Stimulated activated CD4-positive, alpha-beta T cell treated with anti-CD3 and anti-CD28 coated beads, Interleukin-4, amount 100 ng/mL, for 1 hour (primary cell): ENCODE results near the gene PTPN23.

Experiments used
- DNase-seq: peaks from one replicate; pipeline ENCODE4 v3.0.0-alpha.2; 2020

The PTPN23 gene

GRCh38 chr3:47407896-47408838, 27.3 kb downstream of the PTPN23 start:
- no peak for DNase-seq

GRCh38 chr3:47408839-47409229, 28.0 kb downstream of the PTPN23 start:
- DNase-seq: no peak

GRCh38 chr3:47409284-47409683, 28.5 kb downstream of the PTPN23 start:
- no peak for DNase-seq

- no peak for DNase-seq
Observed at GRCh38 chr3:47409688-47410416, 29.0 kb downstream of the PTPN23 start.

GRCh38 chr3:47410417-47410720, 29.5 kb downstream of the PTPN23 start:
- no peak for DNase-seq

- DNase-seq: no peak
Observed at GRCh38 chr3:47410801-47411646, 30.2 kb downstream of the PTPN23 start.

GRCh38 chr3:47411696-47412452, 31.1 kb downstream of the PTPN23 start:
- no peak for DNase-seq

GRCh38 chr3:47412453-47412756, 31.6 kb downstream of the PTPN23 start:
- DNase-seq: no peak

GRCh38 chr3:47412842-47413520, 32.2 kb downstream of the PTPN23 start:
- no peak for DNase-seq

GRCh38 chr3:47413751-47414150, 32.9 kb downstream of the PTPN23 start:
- no peak for DNase-seq

- DNase-seq: no peak
Observed at GRCh38 chr3:47414161-47414564, 33.3 kb downstream of the PTPN23 start.

- no peak for DNase-seq
Observed at GRCh38 chr3:47414666-47415587, 34.1 kb downstream of the PTPN23 start.

- no peak for DNase-seq
Observed at GRCh38 chr3:47416041-47416440, 35.2 kb downstream of the PTPN23 start.

- DNase-seq: no peak
Observed at GRCh38 chr3:47418167-47419082, 37.6 kb downstream of the PTPN23 start.

- no peak for DNase-seq
Observed at GRCh38 chr3:47419083-47420043, 38.5 kb downstream of the PTPN23 start.

GRCh38 chr3:47420044-47420430, 39.2 kb downstream of the PTPN23 start:
- no peak for DNase-seq

GRCh38 chr3:47420511-47421484, 40.0 kb downstream of the PTPN23 start:
- peak; percentile 86 for DNase-seq
